DMS53 treated with DMSO at 0.1 percent for 48 hours (cell line): ENCODE results near the gene GZMB.
A peak's percentile ranks its signal among the peaks of the same experiment; 100 is the strongest.
"Not testable (repeated sequence)": the region's sequence is repeated elsewhere in the genome, so short reads cannot be mapped to it uniquely, and the experiment has no call there.

Source experiments
- DNase-seq: peaks from one replicate; lab custom pipeline; 2025; ENCODE audit not compliant: unreplicated experiment; lab: John Stamatoyannopoulos, UW

GZMB gene, protein sequence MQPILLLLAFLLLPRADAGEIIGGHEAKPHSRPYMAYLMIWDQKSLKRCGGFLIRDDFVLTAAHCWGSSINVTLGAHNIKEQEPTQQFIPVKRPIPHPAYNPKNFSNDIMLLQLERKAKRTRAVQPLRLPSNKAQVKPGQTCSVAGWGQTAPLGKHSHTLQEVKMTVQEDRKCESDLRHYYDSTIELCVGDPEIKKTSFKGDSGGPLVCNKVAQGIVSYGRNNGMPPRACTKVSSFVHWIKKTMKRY

DNA sequence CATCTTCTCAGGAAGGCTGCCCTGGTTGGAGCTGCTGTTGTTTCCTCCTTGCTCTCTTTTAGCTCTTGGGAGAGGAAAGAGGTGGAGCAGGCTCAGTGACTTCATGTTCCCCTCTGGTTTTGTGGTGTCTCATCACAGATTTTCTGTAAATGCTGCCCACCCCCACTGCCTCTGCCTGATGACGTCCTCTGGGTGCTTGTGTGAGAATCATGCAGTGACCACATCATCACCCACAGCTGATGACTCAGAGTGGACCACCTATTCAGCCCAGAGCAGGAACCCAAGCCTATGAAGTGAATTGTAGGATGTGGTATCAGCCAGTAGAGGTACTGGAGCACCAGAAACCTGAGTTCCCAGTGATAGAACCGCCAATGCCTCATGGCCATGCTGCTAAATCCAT, at the start of gene GZMB:
Gene GZMB, minus strand, starts transcription at position 33 of the 400 bp plus-strand sequence. Its CDS starts 30 bp downstream, at position 3.
- DNase-seq, result no peak

GRCh38 chr14:24681056-24681455, 47.1 kb upstream of the GZMB start:
- no peak for DNase-seq

GRCh38 chr14:24680516-24680915, 46.5 kb upstream of the GZMB start:
- no peak for DNase-seq

DNA sequence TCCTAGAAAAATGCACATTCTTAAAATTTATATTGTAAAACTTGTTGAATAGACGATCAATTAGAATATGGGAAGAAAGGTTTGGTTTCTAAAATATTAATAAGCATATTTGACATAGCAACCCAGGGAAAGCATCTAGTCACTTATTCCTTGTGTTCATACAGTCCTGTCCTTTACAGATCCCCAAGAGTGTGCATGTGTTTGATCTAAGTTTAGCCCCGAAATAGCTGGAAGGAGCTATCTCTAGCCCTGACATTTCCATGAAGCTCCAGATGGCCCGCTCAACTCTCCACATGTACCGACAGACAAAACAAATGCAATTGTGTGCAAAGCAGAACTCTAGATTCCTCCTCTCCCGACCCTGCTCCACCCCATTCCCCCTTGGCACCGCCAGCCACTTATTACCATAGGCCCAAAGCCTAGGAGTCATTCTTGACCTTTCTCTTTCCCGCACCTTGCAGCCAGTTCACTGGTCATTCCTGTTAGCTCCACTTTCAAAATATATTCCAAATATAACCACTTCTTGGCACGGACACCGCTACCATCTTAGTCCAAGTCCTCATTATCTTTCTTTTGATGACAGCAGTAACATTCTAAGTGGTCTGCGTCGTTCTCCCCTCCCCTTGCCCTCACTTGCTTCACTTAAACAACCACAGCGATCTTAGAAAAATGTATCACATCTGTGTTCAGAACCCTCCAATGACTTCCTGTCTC, 45.4 kb upstream of the GZMB start:
- no peak for DNase-seq

DNA sequence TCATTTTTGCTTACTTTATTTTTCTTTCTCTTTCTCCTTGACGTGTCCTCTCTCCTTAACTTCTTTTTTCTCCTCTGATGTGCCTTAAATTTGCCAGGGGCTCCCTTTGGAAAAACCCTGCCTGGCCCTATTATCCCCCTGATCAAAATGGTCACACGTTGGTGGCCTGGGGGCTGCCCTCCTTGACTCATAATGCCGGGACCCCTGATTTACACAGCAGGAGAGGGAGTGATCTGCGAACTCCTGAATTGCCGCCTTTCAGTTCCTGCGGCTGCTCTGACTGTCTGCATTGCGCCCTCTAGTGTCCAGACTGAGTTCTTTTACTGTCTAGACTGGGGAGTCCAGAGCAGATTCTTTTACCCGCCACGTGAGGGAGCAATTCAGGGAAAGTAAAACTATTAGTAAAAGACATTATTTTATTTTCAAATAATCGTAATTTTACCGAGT, 44.8 kb upstream of the GZMB start:
- DNase-seq, result peak; percentile 88

DNA sequence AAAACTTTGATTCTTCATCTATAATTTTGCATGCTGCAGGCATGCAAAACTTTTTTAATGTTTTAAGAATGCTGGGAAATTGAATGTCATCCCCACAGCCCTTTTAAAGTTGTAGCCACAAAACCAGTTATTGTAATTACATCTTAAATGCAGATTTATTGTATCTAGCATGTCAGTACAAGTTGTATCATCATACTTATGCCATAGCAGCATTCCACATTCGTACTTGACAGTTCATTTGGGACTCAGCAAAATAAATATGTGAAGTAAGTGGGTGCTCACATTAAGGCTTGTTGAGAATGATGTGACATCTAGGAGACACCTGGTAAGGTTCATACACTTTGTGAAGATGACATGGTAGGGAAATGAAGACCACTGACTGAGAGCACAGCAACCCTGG, 44.0 kb upstream of the GZMB start:
- no peak for DNase-seq

- DNase-seq, result no peak
These were observed 40.4 kb upstream of the GZMB start for GRCh38 chr14:24674204-24674970.

DNA sequence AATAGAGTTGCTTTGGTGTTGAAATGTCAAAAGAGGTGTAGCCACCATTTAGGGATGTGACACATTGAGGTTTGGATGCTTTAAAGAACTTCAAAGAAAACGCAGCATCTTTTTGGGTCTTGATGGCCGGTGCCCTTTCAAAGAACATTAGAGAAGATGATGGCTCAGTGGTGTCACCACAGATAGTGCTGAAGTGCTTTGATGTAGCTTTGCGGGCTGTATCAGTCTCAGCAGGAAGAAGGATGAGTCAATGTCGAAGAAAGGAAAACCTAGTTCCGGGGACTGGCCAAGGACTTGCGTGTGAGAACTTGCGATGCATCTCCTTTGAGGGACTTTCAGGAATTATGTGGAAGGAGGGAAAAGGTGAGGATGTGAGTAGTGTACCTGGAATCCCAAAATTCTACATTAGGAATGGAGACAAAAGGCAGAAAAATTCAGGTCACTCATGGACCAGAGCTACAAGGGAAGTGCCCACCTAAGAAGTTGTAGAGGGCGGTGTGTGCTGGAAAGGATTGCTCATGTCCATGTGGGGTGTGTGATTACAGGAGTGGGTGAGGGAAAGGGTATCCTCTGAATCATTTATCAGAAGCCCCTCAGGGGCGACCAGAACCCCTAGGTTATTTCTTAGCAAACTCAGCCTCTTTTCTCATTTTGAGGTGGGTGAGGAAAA, 39.7 kb upstream of the GZMB start:
- no peak for DNase-seq

- no peak for DNase-seq
These were observed 39.1 kb upstream of the GZMB start for GRCh38 chr14:24673059-24673458.

DNA sequence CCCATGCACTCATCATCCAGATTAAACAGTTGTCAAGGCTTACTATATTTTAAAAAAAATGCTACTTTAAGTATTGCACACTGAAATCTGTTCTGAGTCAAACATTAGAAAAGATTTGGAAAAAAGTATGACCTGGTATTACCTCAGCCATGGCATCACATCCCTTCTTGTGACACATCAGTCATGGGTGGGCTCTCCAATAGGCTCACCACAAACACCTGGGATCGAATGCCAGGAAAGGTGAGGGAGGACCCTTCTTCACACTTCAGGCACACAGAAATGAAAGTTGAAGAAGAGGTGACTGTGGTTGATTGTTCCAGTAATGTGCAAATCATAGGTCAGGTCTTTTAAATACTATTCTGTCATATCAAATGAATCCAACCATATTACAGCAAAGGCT, 36.6 kb upstream of the GZMB start:
- no peak for DNase-seq

GRCh38 chr14:24669651-24670050, 35.7 kb upstream of the GZMB start:
- DNase-seq, result no peak

DNA sequence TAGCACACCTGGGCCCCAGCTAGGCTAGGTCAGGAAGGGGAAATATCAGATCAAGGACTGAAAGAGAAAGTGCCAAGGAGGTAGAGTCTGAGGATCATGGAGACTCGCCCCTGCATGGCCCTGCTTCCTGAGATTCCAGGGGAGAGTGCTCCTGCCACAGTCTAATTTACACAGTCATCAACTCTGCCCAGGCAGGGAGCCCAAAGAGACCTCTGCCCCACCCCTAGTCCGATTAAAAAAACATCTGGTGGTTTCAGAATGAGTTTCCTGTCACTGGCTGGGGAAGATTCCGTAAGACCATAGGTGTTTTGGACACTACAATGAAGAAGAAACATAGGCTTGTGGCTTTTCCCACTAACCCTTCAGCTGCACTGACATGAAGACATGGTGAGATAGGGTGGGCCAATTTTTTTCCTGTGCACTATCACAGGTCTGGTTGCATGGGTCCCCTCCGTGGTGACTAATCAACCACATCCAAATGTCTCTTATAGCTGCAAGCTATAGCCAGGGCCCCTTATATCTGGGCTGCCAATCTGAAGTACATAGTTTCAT, 31.5 kb upstream of the GZMB start:
- no peak for DNase-seq

- no peak for DNase-seq
These were observed 30.4 kb upstream of the GZMB start for GRCh38 chr14:24664366-24664765.

- DNase-seq, result no peak
These were observed 28.8 kb upstream of the GZMB start for GRCh38 chr14:24662753-24663152.

GRCh38 chr14:24659916-24660570, 26.1 kb upstream of the GZMB start:
- DNase-seq, result no peak

DNA sequence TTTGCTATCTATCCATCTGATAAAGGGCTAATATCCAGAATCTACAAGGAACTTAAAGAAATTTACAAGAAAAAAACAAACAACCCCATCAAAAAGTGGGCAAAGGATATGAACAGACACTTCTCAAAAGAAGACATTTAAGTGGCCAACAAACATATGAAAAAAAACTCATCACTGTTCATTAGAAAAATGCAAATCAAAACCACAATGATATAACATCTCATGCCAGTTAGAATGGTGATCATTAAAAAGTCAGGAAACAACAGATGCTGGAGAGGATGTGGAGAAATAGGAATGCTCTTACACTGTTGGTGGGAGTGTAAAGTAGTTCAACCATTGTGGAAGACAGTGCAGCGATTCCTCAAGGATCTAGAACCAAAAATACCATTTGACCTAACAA, 14.4 kb upstream of the GZMB start:
- DNase-seq, result not testable (repeated sequence)

DNA sequence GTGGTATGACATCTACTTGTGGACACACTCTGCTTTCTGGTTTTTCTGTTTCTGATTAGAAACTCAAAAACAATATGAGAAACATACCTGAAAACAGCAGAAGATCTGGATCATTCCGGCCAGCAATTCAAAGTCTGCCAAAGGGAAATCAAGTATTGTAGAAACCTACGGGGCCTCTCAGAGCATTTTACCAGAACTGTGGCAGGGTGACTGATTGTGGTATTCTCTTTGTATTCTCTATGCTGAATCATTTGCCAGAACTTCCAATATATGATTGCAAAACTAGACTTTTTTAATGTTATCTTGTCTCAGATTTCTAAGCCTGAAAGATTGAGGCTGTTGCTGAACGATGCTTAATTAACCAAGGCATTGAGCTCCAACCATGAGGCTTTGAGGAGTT, 5.9 kb upstream of the GZMB start:
- DNase-seq, result no peak

GRCh38 chr14:24639270-24639669, 5.3 kb upstream of the GZMB start:
- no peak for DNase-seq

DNA sequence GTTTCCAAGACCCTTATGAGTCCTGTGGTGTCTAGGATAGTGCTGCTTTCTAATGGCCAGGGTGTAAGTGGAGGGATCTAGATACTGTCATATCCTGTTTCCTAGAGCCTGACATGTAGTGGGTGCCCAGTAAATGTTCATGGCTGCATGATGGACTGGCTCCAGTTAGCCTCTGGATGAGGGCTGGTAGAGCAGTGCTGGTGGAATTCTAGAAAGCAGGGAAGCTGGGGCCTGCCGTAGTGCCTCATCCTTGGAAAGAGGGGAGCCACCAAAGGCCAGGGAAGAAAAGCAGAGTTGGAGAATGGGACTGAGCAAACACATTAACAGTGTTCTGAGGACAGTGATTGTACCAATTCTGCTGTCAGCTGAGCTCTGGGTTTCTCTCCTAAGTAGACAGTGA, 637 bp downstream of the GZMB start:
- no peak for DNase-seq

DNA sequence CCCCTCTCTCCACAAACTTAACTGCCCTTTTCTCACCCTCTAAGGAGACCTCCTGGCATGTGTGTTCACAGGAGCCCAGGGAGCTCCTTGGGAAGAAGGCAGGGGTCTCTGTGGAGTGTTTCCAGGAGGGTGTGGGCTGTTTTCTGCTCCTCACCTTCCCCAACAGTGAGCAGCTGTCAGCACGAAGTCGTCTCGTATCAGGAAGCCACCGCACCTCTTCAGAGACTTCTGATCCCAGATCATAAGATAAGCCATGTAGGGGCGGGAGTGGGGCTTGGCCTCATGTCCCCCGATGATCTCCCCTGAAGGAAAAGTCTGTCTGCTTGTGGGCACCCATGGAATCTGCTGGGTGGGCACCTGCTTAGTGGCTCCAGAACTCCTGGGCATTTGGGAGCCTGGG, 1.2 kb downstream of the GZMB start:
- no peak for DNase-seq

DNA sequence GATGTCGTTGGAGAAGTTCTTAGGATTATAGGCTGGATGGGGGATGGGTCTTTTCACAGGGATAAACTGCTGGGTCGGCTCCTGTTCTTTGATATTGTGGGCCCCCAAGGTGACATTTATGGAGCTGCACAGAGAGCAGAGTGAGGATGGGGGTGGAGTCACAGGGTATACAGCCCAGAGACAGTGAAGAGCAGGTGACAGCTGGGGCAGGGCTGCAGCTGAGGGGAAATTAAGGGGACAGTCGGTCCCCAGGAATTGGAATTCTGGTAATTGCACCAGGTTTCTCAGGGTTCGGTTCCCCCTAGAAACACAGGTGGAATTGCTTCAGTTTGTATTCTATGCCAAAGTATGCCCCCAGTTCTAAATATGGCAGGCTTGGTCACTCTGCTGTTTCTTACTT, 1.7 kb downstream of the GZMB start:
- DNase-seq, result no peak
